ENCODE results near the gene GIPR.

GIPR gene

GRCh38 chr19:45650722-45651121, 17.3 kb upstream of the GIPR start:
- no peak for TF ChIP-seq CTCF (IDR thresholded peaks at IDR 0.05; ENCODE audit: low read depth, low read length)
- no peak overlapping the region for H3K4me3 ChIP-seq (ENCODE audit: low read depth, low read length)

- H3K4me3 ChIP-seq (ENCODE audit: low read depth, low read length), result no peak overlapping the region
- no peak for TF ChIP-seq CTCF (IDR thresholded peaks at IDR 0.05; ENCODE audit: low read depth, low read length)
These were observed 14.4 kb upstream of the GIPR start for GRCh38 chr19:45653634-45654033.

GRCh38 chr19:45655073-45655472, 12.9 kb upstream of the GIPR start:
- TF ChIP-seq CTCF (IDR thresholded peaks at IDR 0.05; ENCODE audit: low read depth, low read length), result no peak
- no peak overlapping the region for H3K4me3 ChIP-seq (ENCODE audit: low read depth, low read length)

GRCh38 chr19:45657520-45658167, 10.4 kb upstream of the GIPR start:
- H3K4me3 ChIP-seq (ENCODE audit: low read depth, low read length), result no peak overlapping the region
- no peak for TF ChIP-seq CTCF (IDR thresholded peaks at IDR 0.05; ENCODE audit: low read depth, low read length)

- no peak for TF ChIP-seq CTCF (IDR thresholded peaks at IDR 0.05; ENCODE audit: low read depth, low read length)
- H3K4me3 ChIP-seq (ENCODE audit: low read depth, low read length), result no peak overlapping the region
These were observed 8.8 kb upstream of the GIPR start for GRCh38 chr19:45659096-45659729.

GRCh38 chr19:45660636-45661035, 7.4 kb upstream of the GIPR start:
- no peak for TF ChIP-seq CTCF (IDR thresholded peaks at IDR 0.05; ENCODE audit: low read depth, low read length)
- no peak overlapping the region for H3K4me3 ChIP-seq (ENCODE audit: low read depth, low read length)

- no peak overlapping the region for H3K4me3 ChIP-seq (ENCODE audit: low read depth, low read length)
- no peak for TF ChIP-seq CTCF (IDR thresholded peaks at IDR 0.05; ENCODE audit: low read depth, low read length)
These were observed 4.2 kb upstream of the GIPR start for GRCh38 chr19:45663800-45664199.

Data from WI38 (cell line).